ENCODE results near the gene TXNDC11.

TXNDC11 gene

GRCh38 chr16:11658896-11659708 lies 83.6 kb downstream of the TXNDC11 start:
- DNase-seq (ENCODE audit: low read depth), result no peak

GRCh38 chr16:11657556-11657955 lies 85.1 kb downstream of the TXNDC11 start:
- DNase-seq (ENCODE audit: low read depth), result no peak

GRCh38 chr16:11655655-11656054 lies 87.0 kb downstream of the TXNDC11 start:
- no peak for DNase-seq (ENCODE audit: low read depth)

GRCh38 chr16:11651796-11652195 lies 90.9 kb downstream of the TXNDC11 start:
- DNase-seq (ENCODE audit: low read depth), result no peak

GRCh38 chr16:11650641-11651591 lies 91.7 kb downstream of the TXNDC11 start:
- no peak for DNase-seq (ENCODE audit: low read depth)

GRCh38 chr16:11649276-11649675 lies 93.4 kb downstream of the TXNDC11 start:
- no peak for DNase-seq (ENCODE audit: low read depth)

- no peak for DNase-seq (ENCODE audit: low read depth)
Measured at GRCh38 chr16:11642765-11643116, 99.9 kb downstream of the TXNDC11 start.

GRCh38 chr16:11640987-11641817 lies 101.5 kb downstream of the TXNDC11 start:
- DNase-seq (ENCODE audit: low read depth), result no peak

- DNase-seq (ENCODE audit: low read depth), result no peak
Measured at GRCh38 chr16:11639925-11640899, 102.4 kb downstream of the TXNDC11 start.

GRCh38 chr16:11639008-11639562 lies 103.6 kb downstream of the TXNDC11 start:
- DNase-seq (ENCODE audit: low read depth), result no peak

- no peak for DNase-seq (ENCODE audit: low read depth)
Measured at GRCh38 chr16:11638140-11638539, 104.5 kb downstream of the TXNDC11 start.

GRCh38 chr16:11637320-11637719 lies 105.3 kb downstream of the TXNDC11 start:
- DNase-seq (ENCODE audit: low read depth), result no peak

- no peak for DNase-seq (ENCODE audit: low read depth)
Measured at GRCh38 chr16:11636172-11636721, 106.4 kb downstream of the TXNDC11 start.

- no peak for DNase-seq (ENCODE audit: low read depth)
Measured at GRCh38 chr16:11635679-11636171, 106.9 kb downstream of the TXNDC11 start.

GRCh38 chr16:11635113-11635652 lies 107.5 kb downstream of the TXNDC11 start:
- no peak for DNase-seq (ENCODE audit: low read depth)

GRCh38 chr16:11634312-11634711 lies 108.3 kb downstream of the TXNDC11 start:
- DNase-seq (ENCODE audit: low read depth), result no peak

GRCh38 chr16:11633113-11633512 lies 109.5 kb downstream of the TXNDC11 start:
- DNase-seq (ENCODE audit: low read depth), result no peak

- no peak for DNase-seq (ENCODE audit: low read depth)
Measured at GRCh38 chr16:11632455-11632939, 110.2 kb downstream of the TXNDC11 start.

GRCh38 chr16:11631214-11631613 lies 111.4 kb downstream of the TXNDC11 start:
- no peak for DNase-seq (ENCODE audit: low read depth)

- no peak for DNase-seq (ENCODE audit: low read depth)
Measured at GRCh38 chr16:11630768-11631056, 111.9 kb downstream of the TXNDC11 start.

All from stimulated activated CD8-positive, alpha-beta memory T cell treated with anti-CD3 and anti-CD28 coated beads, Interleukin-4, amount 100 ng/mL, for 24 hours (primary cell).